HEK293T (cell line): ENCODE data around the gene CACNG6.
"Not testable (repeated sequence)": the region's sequence is repeated elsewhere in the genome, so short reads cannot be mapped to it uniquely, and the experiment has no call there.

Experiments used
- CTCF ChIA-PET: fragments of 350-600 bp; formaldehyde crosslinking; extraction: SDS; loops from one replicate; lab custom pipeline; 2021; ENCODE audit warnings: antibody characterized with exemption, inconsistent platforms; lab: Yijun Ruan, JAX
- POLR2A ChIA-PET: fragments of 350-600 bp; formaldehyde crosslinking; extraction: SDS; loops from one replicate; lab custom pipeline; 2020; ENCODE audit warnings: antibody characterized with exemption, inconsistent platforms; lab: Yijun Ruan, JAX
- DNase-seq: peaks from one replicate; pipeline ENCODE4 v3.0.0; 2012; ENCODE audit warnings: mixed read lengths; ENCODE audit errors: extremely low spot score
- ARNT ChIP-seq: fragments of 450-650 bp; IDR thresholded peaks from 2 replicates; pipeline ENCODE4 v1.6.1; 2017; ENCODE audit warnings: mild to moderate bottlenecking
- BHLHE40 ChIP-seq: fragments of 450-650 bp; IDR thresholded peaks from 2 replicates; pipeline ENCODE4 v1.6.1; 2016; ENCODE audit warnings: mild to moderate bottlenecking, moderate library complexity, borderline replicate concordance
- CTBP1 ChIP-seq: fragments of 450-650 bp; IDR thresholded peaks from 2 replicates; pipeline ENCODE4 v1.6.1; 2016; ENCODE audit warnings: borderline replicate concordance
- ELF4 ChIP-seq: fragments of 450-650 bp; IDR thresholded peaks from 2 replicates; pipeline ENCODE4 v1.6.1; 2017; ENCODE audit warnings: antibody characterized with exemption
- FOXA1 ChIP-seq: fragments of 450-650 bp; IDR thresholded peaks from 2 replicates; pipeline ENCODE4 v1.6.1; 2016; ENCODE audit warnings: mild to moderate bottlenecking
- FOXK2 ChIP-seq: fragments of 450-650 bp; IDR thresholded peaks from 2 replicates; pipeline ENCODE4 v1.6.1; 2016; ENCODE audit warnings: mild to moderate bottlenecking
- FOXM1 ChIP-seq: fragments of 450-650 bp; IDR thresholded peaks from 2 replicates; pipeline ENCODE4 v1.6.1; 2017; ENCODE audit warnings: mild to moderate bottlenecking, borderline replicate concordance
- HDGF ChIP-seq: fragments of 450-650 bp; IDR thresholded peaks from 2 replicates; pipeline ENCODE4 v1.6.1; 2017; ENCODE audit warnings: antibody characterized with exemption, borderline replicate concordance
- L3MBTL2 ChIP-seq: fragments of 450-650 bp; conservative IDR thresholded peaks from 2 replicates; pipeline ENCODE4 v1.6.1; 2016; ENCODE audit warnings: mild to moderate bottlenecking
- LEF1 ChIP-seq: fragments of 450-650 bp; IDR thresholded peaks from 2 replicates; pipeline ENCODE4 v1.6.1; 2017; ENCODE audit warnings: mild to moderate bottlenecking, borderline replicate concordance
- NFRKB ChIP-seq: fragments of 450-650 bp; IDR thresholded peaks from 2 replicates; pipeline ENCODE4 v1.6.1; 2016; ENCODE audit warnings: mild to moderate bottlenecking, moderate library complexity
- PKNOX1 ChIP-seq: fragments of 450-650 bp; IDR thresholded peaks from 2 replicates; pipeline ENCODE4 v1.6.1; 2016
- SP1 ChIP-seq: fragments of 450-650 bp; IDR thresholded peaks from 2 replicates; pipeline ENCODE4 v1.6.1; 2017
- SUZ12 ChIP-seq: fragments of 450-650 bp; IDR thresholded peaks from 2 replicates; pipeline ENCODE4 v1.6.1; 2016; ENCODE audit warnings: mild to moderate bottlenecking
- TARDBP ChIP-seq: fragments of 450-650 bp; IDR thresholded peaks from 2 replicates; pipeline ENCODE4 v1.6.1; 2016
- ZNF384 ChIP-seq: fragments of 450-650 bp; IDR thresholded peaks from 2 replicates; pipeline ENCODE4 v1.6.1; 2016

Gene CACNG6

GRCh38 chr19:54029301-54029700, 37.9 kb downstream of the CACNG6 start:
- DNase-seq, result no peak
- TF ChIP-seq HDGF, result no peak
- ChIA-PET CTCF (interaction anchor here (0.7 to 1.3 kb wide), 7 partner anchors 9 to 188 kb away, joined by 3 to 6 read pairs (median 4); no protein-coding TSS in a partner anchor), POLR2A (interaction anchor here (1.0 kb wide), 1 partner anchor 49 kb away, joined by 3 read pairs; no protein-coding TSS in a partner anchor)

GRCh38 chr19:54029930-54030490, 38.6 kb downstream of the CACNG6 start:
- ChIA-PET CTCF (interaction anchor here (0.6 to 1.3 kb wide), 16 partner anchors 9 to 339 kb away, joined by 3 to 8 read pairs (median 4); no protein-coding TSS in a partner anchor), POLR2A (interaction anchor here (1.0 kb wide), 1 partner anchor 50 kb away, joined by 3 read pairs; no protein-coding TSS in a partner anchor)
- peak; percentile 68 for DNase-seq
- TF ChIP-seq TARDBP, result no peak

GRCh38 chr19:54030895-54031586, 39.6 kb downstream of the CACNG6 start:
- ChIA-PET POLR2A (interaction anchor here (1.3 kb wide), 1 partner anchor 69 kb away, joined by 3 read pairs; the partner anchor contains the start of gene OSCAR), CTCF (interaction anchor here (0.6 to 1.5 kb wide), 7 partner anchors 9 to 238 kb away, joined by 3 to 6 read pairs (median 3); partner anchors contain the start of gene MYADM)
- no peak for TF ChIP-seq ELF4
- TF ChIP-seq LEF1, result no peak
- TF ChIP-seq SP1, result no peak
- TF ChIP-seq ARNT, result no peak
- no peak for TF ChIP-seq L3MBTL2
- no peak for TF ChIP-seq TARDBP
- no peak for TF ChIP-seq NFRKB
- TF ChIP-seq BHLHE40, result no peak
- TF ChIP-seq FOXK2, result no peak
- no peak for TF ChIP-seq FOXA1
- TF ChIP-seq HDGF, result no peak
- TF ChIP-seq FOXM1, result no peak
- TF ChIP-seq ZNF384, result no peak
- no peak for TF ChIP-seq CTBP1
- no peak for TF ChIP-seq PKNOX1
- TF ChIP-seq SUZ12, result no peak
- peak; percentile 19 for DNase-seq

GRCh38 chr19:54035215-54036178, 44.1 kb downstream of the CACNG6 start:
- POLR2A ChIA-PET, result no interaction called here
- no peak for DNase-seq
- TF ChIP-seq NFRKB, result no peak
- TF ChIP-seq CTBP1, result no peak
- TF ChIP-seq SUZ12, result no peak
- no peak for TF ChIP-seq ELF4
- TF ChIP-seq HDGF, result no peak
- no peak for TF ChIP-seq BHLHE40
- no peak for TF ChIP-seq LEF1
- TF ChIP-seq PKNOX1, result no peak
- TF ChIP-seq SP1, result no peak
- no peak for TF ChIP-seq FOXA1
- no peak for TF ChIP-seq TARDBP
- TF ChIP-seq FOXM1, result no peak
- TF ChIP-seq ZNF384, result no peak
- no peak for TF ChIP-seq L3MBTL2
- TF ChIP-seq FOXK2, result no peak
- no peak for TF ChIP-seq ARNT
- CTCF ChIA-PET, result interaction anchor here (0.6 to 0.7 kb wide), 2 partner anchors 137 to 242 kb away, joined by 3 to 4 read pairs; no protein-coding TSS in a partner anchor

GRCh38 chr19:54036542-54036941, 45.1 kb downstream of the CACNG6 start:
- POLR2A ChIA-PET, CTCF ChIA-PET, DNase-seq: not testable (repeated sequence)

GRCh38 chr19:54040003-54040402, 48.6 kb downstream of the CACNG6 start:
- CTCF ChIA-PET, result interaction anchor here (0.8 kb wide), 1 partner anchor 9 kb away, joined by 4 read pairs; no protein-coding TSS in a partner anchor
- POLR2A ChIA-PET, result no interaction called here
- no peak for DNase-seq
- TF ChIP-seq TARDBP (no peak), FOXA1 (no peak), ZNF384 (peak; percentile 48; the same call in 1 of the 2 replicates), FOXM1 (no peak), HDGF (no peak)
